ENCODE results near the gene PLEKHA7.

PLEKHA7 gene

GRCh38 chr11:16804104-16804947, 209.9 kb downstream of the PLEKHA7 start:
- no peak for DNase-seq

- no peak for DNase-seq
These were observed 212.8 kb downstream of the PLEKHA7 start for GRCh38 chr11:16801288-16801980.

GRCh38 chr11:16800382-16800781, 213.8 kb downstream of the PLEKHA7 start:
- DNase-seq: no peak

- no peak for DNase-seq
These were observed 214.3 kb downstream of the PLEKHA7 start for GRCh38 chr11:16799890-16800289.

- no peak for DNase-seq
These were observed 215.0 kb downstream of the PLEKHA7 start for GRCh38 chr11:16799221-16799620.

GRCh38 chr11:16797776-16798175, 216.4 kb downstream of the PLEKHA7 start:
- DNase-seq: no peak

GRCh38 chr11:16796311-16796710, 217.9 kb downstream of the PLEKHA7 start:
- no peak for DNase-seq

GRCh38 chr11:16795146-16795545, 219.1 kb downstream of the PLEKHA7 start:
- DNase-seq: peak; percentile 26

GRCh38 chr11:16794047-16794818, 220.0 kb downstream of the PLEKHA7 start:
- no peak for DNase-seq

- DNase-seq: no peak
These were observed 220.7 kb downstream of the PLEKHA7 start for GRCh38 chr11:16793511-16793910.

- DNase-seq: no peak
These were observed 221.2 kb downstream of the PLEKHA7 start for GRCh38 chr11:16793009-16793408.

GRCh38 chr11:16792426-16792825, 221.8 kb downstream of the PLEKHA7 start:
- peak; percentile 33 for DNase-seq

- peak; percentile 95 for DNase-seq
These were observed 222.8 kb downstream of the PLEKHA7 start for GRCh38 chr11:16791191-16791961.

- DNase-seq: no peak
These were observed 223.6 kb downstream of the PLEKHA7 start for GRCh38 chr11:16790486-16791190.

- no peak for DNase-seq
These were observed 224.4 kb downstream of the PLEKHA7 start for GRCh38 chr11:16789560-16790485.

GRCh38 chr11:16789063-16789420, 225.2 kb downstream of the PLEKHA7 start:
- no peak for DNase-seq

- DNase-seq: peak; percentile 56
These were observed 225.8 kb downstream of the PLEKHA7 start for GRCh38 chr11:16788141-16789062.

- peak; percentile 24 for DNase-seq
These were observed 227.0 kb downstream of the PLEKHA7 start for GRCh38 chr11:16787035-16787742.

GRCh38 chr11:16786131-16786530, 228.1 kb downstream of the PLEKHA7 start:
- no peak for DNase-seq
